HG02852 (cell line): ENCODE results near the gene THOP1.

ENCODE experiments used
- ATAC-seq: cut with Tn5 transposase; IDR thresholded peaks from one replicate; pipeline ENCODE4 v1.9.1; 2021; ENCODE audit warnings: mild to moderate bottlenecking, moderate library complexity; ENCODE audit not compliant: unreplicated experiment

Gene THOP1

DNA sequence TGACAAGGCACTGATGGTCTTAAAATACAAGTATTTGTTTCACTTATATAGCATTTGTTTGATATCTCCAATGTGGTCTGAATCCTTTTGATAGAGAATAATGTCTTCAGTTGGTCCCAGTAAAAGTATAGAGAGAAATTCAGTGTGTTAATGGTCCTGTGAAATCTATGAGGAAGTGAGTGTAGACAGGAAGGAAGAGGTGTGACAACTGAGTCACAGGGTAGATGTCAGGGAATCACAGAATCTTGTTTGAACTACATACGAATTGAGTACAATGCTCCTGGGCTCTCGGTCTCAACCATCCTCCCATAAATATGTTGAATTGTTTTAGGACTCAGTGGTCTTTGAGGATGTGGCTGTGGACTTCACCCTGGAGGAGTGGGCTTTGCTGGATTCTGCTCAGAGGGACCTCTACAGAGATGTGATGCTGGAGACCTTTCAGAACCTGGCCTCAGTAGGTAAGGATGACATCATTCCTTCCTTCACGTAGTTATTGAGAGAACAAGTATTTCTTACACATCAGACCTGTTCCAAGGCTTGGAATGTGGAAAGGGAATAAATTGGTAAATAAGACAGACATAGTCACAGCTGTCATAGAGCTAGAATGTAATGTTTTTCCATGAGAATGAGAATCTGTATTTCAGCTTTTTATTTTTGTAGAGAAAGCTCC is 65.1 kb downstream of the THOP1 start:
- ATAC-seq, result no peak

DNA sequence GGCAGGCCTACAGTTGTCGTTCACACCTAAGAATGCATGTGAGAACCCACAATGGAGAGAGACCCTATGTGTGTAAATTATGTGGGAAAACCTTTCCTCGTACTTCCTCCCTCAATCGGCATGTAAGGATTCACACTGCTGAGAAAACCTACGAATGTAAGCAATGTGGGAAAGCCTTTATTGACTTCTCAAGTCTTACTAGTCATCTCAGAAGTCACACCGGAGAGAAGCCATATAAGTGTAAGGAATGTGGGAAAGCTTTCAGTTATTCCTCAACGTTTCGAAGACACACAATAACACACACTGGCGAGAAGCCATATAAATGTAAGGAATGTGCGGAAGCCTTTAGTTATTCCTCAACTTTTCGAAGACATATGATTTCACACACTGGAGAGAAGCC is 67.3 kb downstream of the THOP1 start:
- no peak for ATAC-seq

DNA sequence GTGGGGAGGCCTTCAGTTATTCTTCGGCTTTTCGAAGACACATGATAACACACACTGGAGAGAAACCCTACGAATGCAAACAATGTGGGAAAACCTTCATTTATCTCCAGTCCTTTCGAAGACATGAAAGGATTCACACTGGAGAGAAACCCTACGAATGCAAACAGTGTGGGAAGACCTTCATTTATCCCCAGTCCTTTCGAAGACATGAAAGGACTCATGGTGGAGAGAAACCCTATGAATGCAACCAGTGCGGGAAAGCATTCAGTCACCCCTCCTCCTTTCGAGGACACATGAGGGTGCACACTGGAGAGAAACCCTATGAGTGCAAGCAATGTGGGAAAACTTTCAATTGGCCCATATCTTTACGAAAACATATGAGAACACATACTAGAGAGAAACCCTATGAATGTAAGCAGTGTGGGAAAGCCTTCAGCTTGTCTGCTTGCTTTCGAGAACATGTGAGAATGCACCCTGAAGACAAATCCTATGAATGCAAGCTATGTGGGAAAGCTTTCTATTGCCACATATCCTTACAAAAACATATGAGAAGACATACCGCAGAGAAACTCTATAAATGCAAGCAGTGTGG is 67.8 kb downstream of the THOP1 start:
- ATAC-seq, result no peak

DNA sequence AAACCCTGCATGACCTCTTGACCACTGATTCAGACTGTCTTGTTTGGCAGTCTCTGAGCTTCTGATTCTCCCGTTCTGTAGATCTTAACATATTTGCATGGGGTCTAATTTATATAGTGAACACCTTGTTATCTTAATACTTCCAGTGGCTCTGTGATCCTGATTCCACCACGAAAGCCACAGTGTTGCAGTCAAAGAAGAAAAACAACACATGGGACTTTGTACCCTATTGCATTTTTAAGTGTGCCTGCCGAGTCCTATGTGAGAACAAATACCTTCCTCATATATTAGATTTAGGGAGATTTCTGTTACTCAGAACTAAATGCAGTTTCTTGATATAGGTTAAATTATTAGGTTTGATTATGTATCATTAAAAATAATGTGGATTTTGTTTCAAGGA is 69.5 kb downstream of the THOP1 start:
- ATAC-seq, result no peak

DNA sequence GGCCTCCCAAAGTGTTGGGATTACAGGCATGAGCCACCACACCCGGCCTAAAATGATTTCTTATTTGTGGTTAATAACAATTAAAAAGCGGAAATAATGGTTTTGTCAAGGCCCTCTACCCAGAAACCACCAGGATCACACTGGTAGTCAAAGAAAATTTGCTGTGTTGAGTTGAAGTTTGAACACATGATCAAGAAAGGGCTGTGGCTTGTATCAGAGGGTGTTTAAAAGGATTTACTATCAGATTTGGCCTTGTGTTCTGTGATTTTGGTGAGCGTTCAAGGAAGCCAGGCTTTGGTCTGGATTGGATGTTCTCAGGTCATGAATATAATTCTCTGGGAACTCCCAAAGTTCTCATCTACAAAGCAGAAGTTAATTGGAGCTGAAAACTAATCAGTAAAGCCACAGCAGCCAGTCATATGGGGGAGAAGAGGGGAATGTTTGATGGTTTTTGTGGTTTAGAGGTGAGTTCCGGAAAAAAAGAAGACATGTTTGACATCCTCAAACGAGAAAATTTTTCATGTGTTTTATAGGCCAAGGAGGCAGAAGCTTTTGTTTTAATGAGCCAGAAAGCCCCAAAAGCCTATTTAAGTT is 71.3 kb downstream of the THOP1 start:
- no peak for ATAC-seq

DNA sequence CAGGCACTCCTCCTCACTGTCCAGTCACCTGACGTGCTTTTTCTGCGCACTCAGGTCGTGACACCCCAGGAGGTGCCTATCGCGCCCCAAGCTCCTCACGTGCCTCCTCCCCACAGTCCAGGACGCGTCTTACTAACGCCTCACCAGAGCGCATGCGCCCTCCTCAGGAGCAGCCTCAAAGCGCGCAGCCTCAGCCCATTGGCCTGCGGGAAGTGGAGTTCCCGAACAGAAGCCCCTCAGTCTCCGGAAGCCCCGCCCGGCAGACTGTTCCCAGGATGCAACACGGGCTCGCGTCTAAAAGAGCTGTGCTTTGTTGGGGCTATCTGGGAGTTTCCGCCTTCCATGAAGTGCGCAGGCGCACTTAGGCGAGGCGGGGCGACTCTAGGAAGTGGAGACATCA is 73.6 kb downstream of the THOP1 start:
- no peak for ATAC-seq

DNA sequence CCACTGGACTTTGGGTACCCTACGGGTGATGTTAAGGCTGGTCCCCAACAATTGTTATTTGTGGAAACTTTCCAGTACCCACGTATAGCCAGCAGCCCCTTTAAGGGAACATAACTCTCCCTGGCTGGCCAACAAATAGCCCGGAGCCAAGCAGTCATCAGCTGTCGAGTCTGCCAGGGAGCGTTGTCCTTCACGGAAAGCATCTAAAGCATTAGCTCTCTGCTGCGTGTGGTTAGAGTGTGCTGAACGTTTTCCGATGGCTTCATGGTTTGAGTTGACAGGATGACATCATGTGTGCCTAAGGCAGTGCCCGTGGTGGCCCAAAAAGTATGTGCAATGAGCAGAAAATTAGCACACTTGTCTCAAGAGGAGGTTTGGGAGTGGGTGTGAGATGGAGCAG is 78.5 kb downstream of the THOP1 start:
- ATAC-seq, result no peak
